Measurements from ENCODE around the gene SLC19A2.

Gene SLC19A2

DNA sequence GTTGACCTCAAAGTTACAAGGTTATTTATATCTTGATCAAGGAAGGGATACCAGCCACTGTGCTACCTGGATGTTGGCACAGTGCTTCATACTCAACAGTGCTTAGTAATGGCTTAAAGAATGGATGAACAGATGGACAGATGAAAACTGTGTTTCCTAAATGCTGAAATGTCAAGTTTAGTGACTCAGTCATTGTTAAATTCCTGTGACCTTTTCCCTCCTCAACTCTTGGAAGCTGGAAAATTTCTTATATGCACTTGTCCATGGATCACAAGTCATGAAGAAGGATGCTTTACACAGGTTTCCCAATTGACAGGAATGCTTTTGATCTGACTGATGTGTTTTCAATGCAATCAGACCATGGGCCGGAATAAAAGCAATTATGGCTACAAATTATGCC, 39.6 kb upstream of the SLC19A2 start:
- TF ChIP-seq FOXM1 (IDR thresholded peaks at IDR 0.05; ENCODE audit: borderline replicate concordance, low read depth) = no peak
- TF ChIP-seq TAF1 (IDR thresholded peaks at IDR 0.05; ENCODE audit: low read depth) = no peak
- no peak for TF ChIP-seq EP300 (IDR thresholded peaks at IDR 0.05; ENCODE audit: borderline replicate concordance)
- TF ChIP-seq, protein P1, sequence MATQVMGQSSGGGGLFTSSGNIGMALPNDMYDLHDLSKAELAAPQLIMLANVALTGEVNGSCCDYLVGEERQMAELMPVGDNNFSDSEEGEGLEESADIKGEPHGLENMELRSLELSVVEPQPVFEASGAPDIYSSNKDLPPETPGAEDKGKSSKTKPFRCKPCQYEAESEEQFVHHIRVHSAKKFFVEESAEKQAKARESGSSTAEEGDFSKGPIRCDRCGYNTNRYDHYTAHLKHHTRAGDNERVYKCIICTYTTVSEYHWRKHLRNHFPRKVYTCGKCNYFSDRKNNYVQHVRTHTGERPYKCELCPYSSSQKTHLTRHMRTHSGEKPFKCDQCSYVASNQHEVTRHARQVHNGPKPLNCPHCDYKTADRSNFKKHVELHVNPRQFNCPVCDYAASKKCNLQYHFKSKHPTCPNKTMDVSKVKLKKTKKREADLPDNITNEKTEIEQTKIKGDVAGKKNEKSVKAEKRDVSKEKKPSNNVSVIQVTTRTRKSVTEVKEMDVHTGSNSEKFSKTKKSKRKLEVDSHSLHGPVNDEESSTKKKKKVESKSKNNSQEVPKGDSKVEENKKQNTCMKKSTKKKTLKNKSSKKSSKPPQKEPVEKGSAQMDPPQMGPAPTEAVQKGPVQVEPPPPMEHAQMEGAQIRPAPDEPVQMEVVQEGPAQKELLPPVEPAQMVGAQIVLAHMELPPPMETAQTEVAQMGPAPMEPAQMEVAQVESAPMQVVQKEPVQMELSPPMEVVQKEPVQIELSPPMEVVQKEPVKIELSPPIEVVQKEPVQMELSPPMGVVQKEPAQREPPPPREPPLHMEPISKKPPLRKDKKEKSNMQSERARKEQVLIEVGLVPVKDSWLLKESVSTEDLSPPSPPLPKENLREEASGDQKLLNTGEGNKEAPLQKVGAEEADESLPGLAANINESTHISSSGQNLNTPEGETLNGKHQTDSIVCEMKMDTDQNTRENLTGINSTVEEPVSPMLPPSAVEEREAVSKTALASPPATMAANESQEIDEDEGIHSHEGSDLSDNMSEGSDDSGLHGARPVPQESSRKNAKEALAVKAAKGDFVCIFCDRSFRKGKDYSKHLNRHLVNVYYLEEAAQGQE (IDR thresholded peaks at IDR 0.05; ENCODE audit: low read depth) = no peak
- TF ChIP-seq CREB1 (IDR thresholded peaks at IDR 0.05; ENCODE audit: low read depth) = no peak
- no peak for TF ChIP-seq TEAD4 (IDR thresholded peaks at IDR 0.05)
- no peak for TF ChIP-seq YY1 (IDR thresholded peaks at IDR 0.05; ENCODE audit: low read depth)
- TF ChIP-seq CEBPB (IDR thresholded peaks at IDR 0.05) = no peak
- TF ChIP-seq EGR1 (IDR thresholded peaks at IDR 0.05) = no peak
- TF ChIP-seq, protein P2, sequence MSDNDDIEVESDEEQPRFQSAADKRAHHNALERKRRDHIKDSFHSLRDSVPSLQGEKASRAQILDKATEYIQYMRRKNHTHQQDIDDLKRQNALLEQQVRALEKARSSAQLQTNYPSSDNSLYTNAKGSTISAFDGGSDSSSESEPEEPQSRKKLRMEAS (IDR thresholded peaks at IDR 0.05) = no peak
- TF ChIP-seq RAD21 (IDR thresholded peaks at IDR 0.05; ENCODE audit: low read depth) = no peak
- TF ChIP-seq TCF12 (IDR thresholded peaks at IDR 0.05; ENCODE audit: low read depth) = no peak
- TF ChIP-seq, protein P3, sequence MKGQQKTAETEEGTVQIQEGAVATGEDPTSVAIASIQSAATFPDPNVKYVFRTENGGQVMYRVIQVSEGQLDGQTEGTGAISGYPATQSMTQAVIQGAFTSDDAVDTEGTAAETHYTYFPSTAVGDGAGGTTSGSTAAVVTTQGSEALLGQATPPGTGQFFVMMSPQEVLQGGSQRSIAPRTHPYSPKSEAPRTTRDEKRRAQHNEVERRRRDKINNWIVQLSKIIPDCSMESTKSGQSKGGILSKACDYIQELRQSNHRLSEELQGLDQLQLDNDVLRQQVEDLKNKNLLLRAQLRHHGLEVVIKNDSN (IDR thresholded peaks at IDR 0.05) = no peak
- no peak for TF ChIP-seq ZBTB7A (IDR thresholded peaks at IDR 0.05; ENCODE audit: low read depth)
- no peak for TF ChIP-seq NFIC (IDR thresholded peaks at IDR 0.05)

DNA sequence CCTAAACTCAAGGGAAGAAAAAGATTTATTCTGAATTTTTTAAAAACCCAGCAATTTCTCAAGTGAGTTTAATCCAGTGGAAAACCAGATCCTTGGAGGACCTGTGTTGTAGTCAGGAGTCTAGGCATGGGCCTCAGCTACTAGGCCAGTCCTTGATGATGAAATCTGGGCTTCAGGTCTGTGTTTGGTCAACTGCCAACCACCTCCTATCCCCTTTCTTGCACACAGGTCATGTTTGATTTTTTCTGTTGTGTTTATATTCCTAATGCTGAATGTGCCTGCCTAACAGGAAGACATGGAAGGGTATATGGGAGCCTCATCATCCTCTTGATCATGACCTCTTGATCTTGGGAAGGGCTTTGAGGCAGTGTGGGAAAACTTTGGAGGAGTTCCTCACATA, 38.2 kb upstream of the SLC19A2 start:
- no peak for TF ChIP-seq YY1 (IDR thresholded peaks at IDR 0.05; ENCODE audit: low read depth)
- TF ChIP-seq CREB1 (IDR thresholded peaks at IDR 0.05; ENCODE audit: low read depth) = no peak
- no peak for TF ChIP-seq NFIC (IDR thresholded peaks at IDR 0.05)
- TF ChIP-seq TAF1 (IDR thresholded peaks at IDR 0.05; ENCODE audit: low read depth) = no peak
- no peak for TF ChIP-seq FOXM1 (IDR thresholded peaks at IDR 0.05; ENCODE audit: borderline replicate concordance, low read depth)
- TF ChIP-seq TCF12 (IDR thresholded peaks at IDR 0.05; ENCODE audit: low read depth) = no peak
- TF ChIP-seq, protein P1 (IDR thresholded peaks at IDR 0.05; ENCODE audit: low read depth) = no peak
- TF ChIP-seq, protein P2 (IDR thresholded peaks at IDR 0.05) = no peak
- TF ChIP-seq, protein P3 (IDR thresholded peaks at IDR 0.05) = no peak
- no peak for TF ChIP-seq RAD21 (IDR thresholded peaks at IDR 0.05; ENCODE audit: low read depth)
- no peak for TF ChIP-seq ZBTB7A (IDR thresholded peaks at IDR 0.05; ENCODE audit: low read depth)

DNA sequence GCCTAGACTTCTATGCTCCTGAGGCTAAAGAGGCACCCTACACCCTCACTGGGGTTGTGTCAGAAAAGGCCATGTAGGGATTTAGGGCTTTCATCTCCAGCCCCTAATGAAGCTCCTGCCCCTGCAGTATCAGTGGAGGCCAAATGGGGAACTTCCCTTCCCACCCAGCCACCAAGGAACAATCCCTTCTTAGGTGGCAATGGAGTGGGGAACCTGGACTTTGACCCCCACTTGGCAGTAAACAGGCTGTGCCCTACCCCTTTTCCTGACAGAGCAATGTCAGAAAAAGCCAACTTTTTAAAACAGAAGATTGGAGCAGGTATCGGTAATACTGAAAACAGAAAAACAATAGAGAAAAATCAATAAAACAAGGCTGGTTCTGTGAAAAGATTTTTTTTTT, 35.5 kb upstream of the SLC19A2 start:
- TF ChIP-seq CEBPB (IDR thresholded peaks at IDR 0.05) = no peak

DNA sequence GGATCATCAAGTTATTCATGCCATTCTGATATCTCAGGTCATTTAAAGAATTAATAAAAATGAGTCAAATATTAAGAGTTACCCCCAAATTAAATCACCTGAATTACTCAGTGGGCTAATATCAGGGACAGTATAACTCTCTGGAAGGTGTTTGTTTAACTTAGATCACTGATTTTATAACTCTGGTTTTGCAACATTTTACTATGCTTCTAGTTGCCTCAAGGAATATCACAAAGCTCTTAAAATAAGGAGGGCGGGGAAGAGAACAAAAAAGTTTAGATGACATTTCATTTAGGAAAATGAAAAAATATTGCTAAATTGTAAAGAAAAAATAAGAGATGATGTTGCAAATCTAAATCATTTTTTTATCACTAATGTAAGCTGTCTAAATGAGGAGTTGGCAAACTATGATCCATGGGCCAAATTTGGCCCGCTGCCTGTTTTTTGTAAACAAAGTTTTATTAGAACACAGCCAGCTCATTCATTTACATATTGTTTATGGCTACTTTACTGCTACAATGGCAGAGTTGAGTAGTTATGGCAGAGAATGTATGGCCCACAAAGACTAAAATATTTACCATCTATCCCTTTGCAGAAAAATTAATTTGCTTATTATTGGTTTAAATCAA, 31.9 kb upstream of the SLC19A2 start:
- no peak for TF ChIP-seq YY1 (IDR thresholded peaks at IDR 0.05; ENCODE audit: low read depth)
- no peak for TF ChIP-seq NFIC (IDR thresholded peaks at IDR 0.05)
- TF ChIP-seq, protein P1 (IDR thresholded peaks at IDR 0.05; ENCODE audit: low read depth) = no peak
- no peak for TF ChIP-seq TAF1 (IDR thresholded peaks at IDR 0.05; ENCODE audit: low read depth)
- no peak for TF ChIP-seq CREB1 (IDR thresholded peaks at IDR 0.05; ENCODE audit: low read depth)

DNA sequence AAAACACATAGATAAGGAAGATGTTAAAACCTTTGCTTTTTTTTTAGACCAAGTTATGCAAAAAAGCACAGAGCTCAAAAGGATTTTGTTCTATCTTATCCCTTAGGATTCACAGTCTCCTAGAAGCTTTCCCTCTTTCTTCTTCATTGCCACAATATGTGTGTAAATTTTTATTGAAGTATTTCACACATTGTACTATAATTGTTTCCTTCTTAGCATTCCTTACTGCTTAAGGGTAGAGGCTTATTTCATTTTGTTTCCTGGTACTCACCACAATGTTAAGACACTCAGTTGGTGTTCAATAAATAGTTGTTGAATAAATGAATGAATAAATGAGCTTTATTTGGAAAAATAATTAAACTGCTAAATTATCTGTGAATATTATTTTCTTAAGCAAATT, 29.9 kb upstream of the SLC19A2 start:
- TF ChIP-seq, protein P2 (IDR thresholded peaks at IDR 0.05) = no peak
- no peak for TF ChIP-seq ZBTB7A (IDR thresholded peaks at IDR 0.05; ENCODE audit: low read depth)
- TF ChIP-seq FOXM1 (IDR thresholded peaks at IDR 0.05; ENCODE audit: borderline replicate concordance, low read depth) = no peak
- TF ChIP-seq, protein P1 (IDR thresholded peaks at IDR 0.05; ENCODE audit: low read depth) = no peak
- TF ChIP-seq CREB1 (IDR thresholded peaks at IDR 0.05; ENCODE audit: low read depth) = no peak
- no peak for TF ChIP-seq EGR1 (IDR thresholded peaks at IDR 0.05)
- no peak for TF ChIP-seq CEBPB (IDR thresholded peaks at IDR 0.05)
- TF ChIP-seq TAF1 (IDR thresholded peaks at IDR 0.05; ENCODE audit: low read depth) = no peak
